NK-92 treated with Interleukin-12 subunit alpha and Interleukin-12 subunit beta, amount 100 ng/mL, for 24 hours (cell line): ENCODE measurements around the gene GJC2.

Source experiments
- DNase-seq: peaks from one replicate; lab custom pipeline; 2025; lab: John Stamatoyannopoulos, UW

The GJC2 gene

DNA sequence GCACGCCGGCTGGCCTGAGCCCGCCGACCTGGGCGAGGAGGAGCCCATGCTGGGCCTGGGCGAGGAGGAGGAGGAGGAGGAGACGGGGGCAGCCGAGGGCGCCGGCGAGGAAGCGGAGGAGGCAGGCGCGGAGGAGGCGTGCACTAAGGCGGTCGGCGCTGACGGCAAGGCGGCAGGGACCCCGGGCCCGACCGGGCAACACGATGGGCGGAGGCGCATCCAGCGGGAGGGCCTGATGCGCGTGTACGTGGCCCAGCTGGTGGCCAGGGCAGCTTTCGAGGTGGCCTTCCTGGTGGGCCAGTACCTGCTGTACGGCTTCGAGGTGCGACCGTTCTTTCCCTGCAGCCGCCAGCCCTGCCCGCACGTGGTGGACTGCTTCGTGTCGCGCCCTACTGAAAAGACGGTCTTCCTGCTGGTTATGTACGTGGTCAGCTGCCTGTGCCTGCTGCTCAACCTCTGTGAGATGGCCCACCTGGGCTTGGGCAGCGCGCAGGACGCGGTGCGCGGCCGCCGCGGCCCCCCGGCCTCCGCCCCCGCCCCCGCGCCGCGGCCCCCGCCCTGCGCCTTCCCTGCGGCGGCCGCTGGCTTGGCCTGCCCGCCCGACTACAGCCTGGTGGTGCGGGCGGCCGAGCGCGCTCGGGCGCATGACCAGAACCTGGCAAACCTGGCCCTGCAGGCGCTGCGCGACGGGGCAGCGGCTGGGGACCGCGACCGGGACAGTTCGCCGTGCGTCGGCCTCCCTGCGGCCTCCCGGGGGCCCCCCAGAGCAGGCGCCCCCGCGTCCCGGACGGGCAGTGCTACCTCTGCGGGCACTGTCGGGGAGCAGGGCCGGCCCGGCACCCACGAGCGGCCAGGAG is 8.6 kb downstream of the GJC2 start:
- DNase-seq = no peak

DNA sequence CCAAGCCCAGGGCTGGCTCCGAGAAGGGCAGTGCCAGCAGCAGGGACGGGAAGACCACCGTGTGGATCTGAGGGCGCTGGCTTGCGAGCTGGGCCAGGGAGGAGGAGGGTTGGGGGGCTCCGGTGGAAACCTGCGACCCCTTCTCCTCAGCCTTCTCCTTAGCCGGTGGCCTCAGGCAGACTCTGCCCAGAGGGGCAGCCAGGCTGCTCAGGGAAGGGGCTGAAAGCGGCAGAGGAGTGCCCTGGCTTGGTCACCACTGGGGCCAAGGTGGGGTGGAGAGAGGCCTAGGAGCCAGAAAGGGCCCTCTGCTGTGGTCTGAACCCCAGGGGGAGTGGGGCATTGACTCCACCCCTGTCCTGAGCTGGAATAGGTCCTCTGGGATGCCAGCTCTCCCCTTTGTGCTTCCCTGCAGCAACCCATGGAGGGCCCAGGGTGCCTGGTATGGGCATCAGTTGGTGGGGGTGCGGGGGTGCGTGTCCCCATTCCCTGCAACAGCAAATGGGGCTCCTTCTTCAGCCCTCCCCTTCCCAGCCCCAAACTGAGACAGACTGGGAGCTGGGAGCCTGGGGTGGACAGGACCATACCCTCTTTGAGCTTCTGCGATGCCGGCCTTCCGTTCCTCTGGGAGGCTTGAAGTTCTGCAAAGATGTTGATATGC is 9.4 kb downstream of the GJC2 start:
- DNase-seq = no peak

DNA sequence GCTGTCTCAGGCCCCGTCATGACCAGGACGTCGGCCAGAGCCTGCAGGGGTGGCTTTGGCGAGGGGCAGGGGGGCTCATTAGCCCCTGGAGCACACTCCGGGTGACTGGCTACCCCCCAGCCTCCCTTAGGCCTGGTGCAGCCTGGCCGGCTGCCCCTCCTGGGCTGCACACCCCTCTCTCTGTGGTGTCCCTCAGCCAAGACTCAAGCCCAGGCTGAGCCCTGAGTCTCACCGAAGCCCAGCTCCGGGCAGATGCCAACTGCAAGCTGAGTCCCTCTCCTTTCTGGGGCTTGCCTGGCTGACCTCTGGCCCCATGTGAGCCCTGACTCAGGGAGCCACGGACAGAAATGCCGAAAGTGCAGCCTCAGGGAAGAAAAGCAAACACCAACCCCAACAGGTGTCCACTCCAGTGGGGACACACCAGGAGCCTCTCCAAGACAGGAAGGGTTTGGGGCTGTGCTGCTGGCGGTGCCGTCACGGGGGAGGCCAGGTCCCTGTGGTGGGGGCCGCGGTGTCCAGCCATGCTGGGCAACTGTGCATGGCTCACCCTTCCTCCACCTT is 10.6 kb downstream of the GJC2 start:
- DNase-seq = no peak

DNA sequence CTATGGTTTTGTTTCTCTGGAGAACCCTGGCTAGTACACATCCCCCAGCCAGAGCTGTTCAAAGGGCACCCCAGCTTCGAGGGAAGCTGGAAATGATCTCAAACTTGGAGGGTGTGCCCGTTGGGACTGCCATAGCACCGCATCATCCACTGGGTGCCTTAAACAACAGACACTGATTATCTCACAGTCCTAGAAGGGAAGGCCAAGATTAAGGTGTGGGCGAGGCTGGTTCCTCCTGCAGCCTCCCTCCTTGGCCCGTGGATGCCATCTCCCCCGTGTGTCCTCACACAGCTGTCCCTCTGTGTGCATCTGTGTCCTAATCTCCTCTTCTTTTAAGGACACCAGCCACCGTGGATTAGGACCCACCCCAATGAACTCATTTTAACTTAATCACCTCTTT is 11.6 kb downstream of the GJC2 start:
- DNase-seq = no peak

DNA sequence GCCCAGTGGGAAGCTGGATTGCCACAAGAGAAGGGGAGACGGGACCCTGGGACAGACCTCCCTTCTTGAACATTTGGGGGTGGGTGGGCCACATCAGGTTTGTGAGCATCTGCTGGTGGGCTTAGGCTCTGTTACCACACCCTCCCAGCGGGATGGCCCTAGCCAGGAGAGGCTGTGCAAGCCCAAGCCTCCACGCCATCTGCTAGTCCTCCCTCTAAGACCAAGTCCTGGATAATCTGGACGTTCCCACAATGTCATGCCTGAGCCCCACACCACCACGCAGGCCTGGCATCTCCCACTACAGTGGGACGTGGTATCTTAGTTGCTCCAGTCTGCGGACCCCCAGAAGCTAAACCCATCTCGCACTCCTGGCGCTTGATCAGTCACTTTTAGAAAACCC is 12.1 kb downstream of the GJC2 start:
- no peak for DNase-seq

DNA sequence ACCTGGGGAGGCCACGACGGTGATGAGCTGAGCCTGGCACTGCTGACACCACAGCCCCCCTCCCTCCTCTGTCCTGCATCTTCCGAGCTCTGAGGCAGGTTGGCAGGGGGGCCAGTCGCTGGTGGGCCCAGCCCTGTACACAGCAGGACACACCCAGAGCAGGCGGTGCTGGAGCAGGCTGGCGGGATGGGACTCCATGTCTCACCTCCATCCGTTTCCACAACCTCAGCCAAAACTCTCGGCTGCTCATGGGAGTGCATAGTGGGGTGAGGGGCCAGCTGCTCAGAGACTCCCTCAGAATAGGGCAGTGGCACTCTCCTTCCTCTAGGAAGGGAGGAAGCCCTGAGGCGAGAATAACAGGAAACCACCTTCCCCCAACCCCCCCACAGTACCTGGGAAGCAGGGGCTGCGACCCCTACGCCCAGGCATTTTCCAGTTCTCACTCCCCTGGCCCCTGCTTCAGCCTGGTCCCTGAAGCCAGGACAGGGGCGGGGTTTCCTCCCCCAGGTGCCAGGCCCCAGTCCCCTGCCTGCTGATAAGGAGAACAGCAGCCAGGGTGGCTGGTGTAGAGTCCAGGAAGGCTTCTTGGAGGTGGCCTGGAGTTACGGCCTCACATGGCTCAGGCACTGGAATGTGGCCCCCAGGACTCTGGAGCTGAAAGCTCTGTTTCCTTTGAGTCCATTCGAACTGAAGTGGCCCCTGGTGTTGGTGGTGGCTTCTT is 12.7 kb downstream of the GJC2 start:
- DNase-seq = no peak

DNA sequence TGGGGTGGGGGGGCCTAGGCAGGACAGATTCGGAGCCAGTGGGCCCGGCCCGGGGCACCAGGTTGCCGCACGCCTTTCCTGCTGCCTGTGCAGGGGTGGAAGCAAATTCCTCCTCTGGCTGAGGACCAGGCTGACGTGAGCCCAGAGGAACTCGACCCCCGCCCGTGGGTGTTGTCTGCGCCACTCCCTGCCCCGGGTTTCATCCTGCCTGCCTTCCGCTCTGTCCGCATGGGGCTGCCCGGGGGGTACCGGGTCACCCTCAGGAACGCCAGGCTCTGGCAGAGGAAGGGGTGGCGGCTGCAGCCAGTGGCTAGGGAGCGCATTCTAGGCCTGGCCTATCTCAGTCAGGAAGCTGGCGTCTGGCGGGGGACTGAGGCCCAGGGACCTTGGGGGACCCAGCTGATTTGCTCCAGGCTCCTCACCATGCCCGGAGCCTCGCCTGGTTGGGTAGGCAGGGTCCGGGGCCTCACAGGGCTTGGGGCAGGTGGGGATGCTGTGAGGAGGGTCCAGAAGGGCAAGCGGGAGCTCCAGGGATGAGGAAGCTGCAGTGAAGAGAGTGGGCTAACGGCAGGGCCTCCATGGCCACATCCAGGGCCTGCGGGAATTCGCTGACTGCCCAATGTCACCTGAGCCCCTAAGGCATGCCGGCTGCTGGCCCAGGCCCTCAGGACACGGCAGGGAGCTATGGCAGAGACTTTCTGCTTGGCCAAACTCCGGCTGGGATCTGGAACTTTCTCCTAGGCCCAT is 13.4 kb downstream of the GJC2 start:
- DNase-seq = no peak

DNA sequence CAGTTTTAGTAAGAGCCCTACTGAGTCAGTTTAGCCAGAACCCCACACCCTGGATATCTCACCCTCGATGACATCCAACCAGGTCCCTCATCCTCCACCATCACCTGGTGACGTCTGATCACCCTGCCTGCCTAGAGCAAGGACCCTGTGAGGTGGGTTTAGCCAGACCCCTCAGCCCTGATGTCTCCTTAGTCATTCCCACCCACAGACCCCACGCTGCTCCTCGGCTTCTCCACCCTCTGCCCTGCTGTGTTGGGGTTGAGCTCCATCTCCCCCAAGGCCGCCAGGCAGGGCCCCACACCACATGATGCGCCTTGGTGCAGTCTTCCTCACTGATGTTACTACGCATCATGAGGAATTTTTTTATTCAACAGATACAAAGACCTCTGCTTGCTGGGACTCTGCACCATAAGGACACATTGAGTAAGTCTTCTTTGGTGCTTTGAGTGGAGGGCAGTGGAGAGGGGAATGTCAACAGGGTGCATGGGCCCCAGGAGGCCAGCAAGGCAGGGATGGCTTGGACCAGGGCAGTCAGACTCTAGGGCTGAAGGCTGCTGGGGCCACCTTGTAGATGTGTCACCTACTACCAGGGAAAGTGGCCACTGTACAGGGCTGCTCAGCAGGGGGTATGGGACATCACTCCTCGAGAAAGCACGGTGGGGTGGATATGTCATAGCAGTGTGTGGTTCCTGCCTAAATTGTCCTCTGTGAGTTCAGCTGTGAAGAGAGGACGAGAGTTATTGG is 14.2 kb downstream of the GJC2 start:
- no peak for DNase-seq

DNA sequence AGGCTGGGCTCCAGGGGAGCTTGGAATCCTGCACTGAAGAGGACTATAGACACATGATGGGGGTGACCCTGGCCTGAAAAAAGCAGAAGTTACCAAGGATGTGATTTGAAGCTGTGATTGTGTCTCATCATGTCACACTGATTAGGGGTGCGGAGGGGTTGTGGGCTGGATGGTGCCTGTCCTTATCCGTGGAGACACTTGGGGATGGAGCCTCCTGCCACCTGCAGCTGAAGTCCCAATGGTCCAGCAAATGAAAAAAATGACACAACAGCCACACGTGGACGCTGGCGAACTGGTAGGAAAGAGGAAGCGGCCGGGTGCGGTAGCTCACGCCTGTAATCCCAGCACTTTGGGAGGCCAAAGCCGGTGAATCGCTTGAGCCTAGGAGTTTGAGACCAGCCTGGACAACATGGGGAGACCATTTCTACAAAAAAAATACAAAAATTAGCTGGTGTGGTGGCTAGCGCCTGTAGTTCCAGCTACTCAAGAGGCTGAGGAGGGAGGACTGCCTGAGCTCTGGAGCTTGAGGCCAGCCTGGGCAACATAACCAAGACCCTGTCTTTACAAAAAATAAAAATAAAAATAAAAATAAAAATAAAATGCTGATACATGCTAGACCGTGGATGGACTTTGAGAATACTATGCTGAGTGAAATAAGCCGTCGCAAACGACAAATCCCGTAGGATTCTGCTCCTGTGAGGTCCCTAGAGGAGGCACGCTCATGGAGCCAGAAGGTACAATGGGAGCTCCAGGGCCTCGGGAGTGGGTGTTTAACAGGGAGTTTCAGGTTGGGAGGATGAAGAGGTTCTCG is 15.0 kb downstream of the GJC2 start:
- no peak for DNase-seq

DNA sequence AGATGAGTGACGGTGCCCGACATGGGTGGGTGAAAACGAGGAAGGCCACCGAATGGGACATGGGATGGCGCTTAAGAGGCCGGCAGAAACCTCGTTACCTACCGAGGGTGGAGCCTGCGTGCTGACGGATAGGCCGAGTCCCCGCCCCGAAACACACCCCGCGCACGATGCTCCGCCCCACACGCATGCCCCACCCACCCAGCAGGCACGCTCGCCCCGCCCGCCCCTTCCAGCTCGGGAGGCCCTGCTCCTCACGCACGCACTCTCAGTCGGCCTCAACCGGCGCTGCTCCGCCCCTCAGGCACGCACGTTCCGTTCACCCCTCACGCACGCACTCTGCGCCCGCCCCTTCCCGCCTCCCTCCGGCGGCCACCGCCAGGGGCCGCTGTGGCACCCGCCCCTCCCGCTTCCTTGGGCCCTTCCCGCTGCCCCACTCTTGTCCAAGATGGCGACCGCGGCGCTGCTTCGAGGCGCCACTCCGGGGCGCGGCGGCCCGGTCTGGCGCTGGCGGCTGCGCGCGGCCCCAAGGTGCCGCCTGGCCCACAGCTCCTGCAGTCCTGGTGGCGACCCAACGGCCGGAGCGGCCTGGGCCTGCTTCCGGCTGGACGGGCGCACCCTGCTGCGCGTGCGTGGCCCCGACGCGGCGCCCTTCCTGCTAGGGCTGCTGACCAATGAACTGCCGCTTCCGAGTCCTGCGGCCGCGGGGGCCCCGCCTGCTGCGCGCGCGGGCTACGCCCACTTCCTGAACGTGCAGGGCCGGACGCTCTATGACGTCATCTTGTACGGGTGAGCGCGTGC is 15.8 kb downstream of the GJC2 start, which contains the start of gene IBA57:
IBA57 (plus strand) TSS at position 433 of the 798 bp plus-strand sequence; CDS start at position 446, 13 bp downstream.
- peak; percentile 99 for DNase-seq

DNA sequence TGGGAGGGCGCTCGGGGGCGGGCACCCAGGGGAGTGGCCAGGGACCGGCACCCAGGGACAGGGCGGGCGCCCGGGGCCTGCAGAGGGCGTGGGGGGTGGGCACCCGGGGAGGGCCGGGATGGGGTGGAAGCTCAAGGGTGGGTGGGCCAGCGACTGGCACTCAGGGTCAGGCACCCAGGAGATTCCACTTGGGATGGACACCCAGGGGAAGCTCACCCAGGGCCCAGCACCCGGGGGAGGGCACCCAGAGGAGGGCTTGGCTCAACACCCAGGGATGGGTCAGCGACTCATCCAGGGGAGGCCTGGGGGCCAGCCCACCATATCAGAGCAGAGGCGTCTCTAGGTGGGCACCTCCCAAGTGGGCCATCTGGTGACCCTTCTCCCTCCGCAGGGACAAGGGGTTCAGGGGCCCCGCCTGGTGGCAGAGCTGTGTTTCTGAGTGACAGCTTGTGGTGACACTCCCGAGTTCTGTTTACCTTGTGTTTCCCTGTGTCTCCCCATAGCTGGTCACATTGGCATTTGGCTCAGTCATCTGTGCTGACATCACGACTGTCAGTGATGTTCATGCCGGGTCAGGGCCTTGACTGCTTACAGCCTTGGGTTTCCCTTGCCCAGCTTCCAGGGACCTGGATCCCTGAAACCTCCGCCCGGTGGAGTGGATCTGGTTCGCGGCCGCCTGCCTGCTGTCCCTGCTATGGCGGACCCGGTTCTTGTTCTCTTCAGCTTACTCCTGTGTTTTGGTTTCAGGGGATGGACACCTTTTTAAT is 16.6 kb downstream of the GJC2 start:
- peak; percentile 66 for DNase-seq

DNA sequence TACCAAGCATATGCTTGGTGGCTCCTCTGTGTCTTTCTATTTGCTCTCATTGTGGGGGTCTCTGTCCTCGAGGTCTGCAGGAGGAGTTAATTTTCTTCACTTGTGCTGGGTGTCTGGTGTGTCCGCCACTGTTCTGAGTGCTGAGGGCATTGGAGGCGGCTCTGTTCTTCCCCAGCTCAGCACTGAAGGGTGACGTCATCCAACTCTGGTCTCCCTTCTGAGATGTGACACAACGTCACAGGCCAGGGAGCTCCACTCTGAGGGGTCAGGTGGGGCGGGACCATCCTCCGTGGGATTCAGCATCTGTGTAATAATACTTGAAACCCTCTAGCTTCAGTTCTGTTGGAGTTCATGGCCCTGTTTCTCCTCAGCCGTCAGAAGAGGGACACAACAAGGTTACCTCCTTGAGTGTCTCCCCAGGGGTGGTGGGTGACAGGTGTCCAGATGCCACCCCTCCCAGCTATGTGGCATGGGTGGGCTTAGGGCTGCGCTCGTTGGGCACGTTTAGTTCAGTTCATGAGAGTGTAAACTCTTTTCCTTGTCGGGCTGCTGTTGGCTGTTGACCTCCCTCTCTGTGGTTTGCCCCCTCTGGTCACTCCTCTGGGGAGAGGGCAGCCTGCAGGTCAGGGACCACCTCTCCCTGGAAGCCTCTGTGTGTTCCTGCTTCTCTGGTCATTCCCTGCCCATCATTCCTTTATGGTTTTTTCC is 19.0 kb downstream of the GJC2 start:
- no peak for DNase-seq

DNA sequence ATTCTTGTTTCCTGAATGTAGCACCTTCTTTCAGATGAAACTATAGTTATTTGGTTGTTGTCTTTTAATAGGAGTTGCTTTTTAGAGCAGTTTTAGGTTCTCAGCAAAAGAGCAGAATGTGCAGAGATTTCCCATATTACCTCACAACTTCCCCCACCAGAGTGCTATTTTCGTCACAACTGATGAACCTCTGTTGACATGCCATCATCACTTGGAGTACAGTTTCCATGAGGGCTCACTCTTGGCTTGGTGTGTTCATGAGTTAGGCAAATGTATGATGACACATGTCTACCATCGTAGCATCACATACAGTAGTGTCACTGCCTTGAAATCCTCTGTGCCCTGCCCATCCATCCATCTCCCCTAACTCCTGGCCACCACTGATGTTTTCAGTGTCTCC is 19.6 kb downstream of the GJC2 start:
- DNase-seq = no peak

DNA sequence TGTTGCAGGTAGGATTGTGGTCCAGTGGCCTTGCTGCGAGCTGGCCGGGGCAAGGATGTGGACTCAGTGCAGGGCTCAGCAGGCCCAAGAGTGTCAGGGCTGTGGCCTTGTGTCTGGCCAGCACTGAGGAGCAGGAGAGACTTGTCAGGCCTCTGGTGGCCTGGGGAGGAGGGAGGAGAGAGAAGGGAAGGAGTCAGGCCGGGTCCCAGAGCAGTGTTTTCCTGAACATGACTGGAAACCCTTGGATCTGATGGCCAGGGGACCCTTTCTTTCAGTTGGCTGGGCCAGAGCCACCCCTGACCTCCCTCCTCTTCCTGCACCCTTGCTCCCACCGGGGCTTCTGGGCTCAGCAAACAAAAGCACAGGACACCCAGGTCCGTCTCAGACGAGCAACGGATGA is 20.9 kb downstream of the GJC2 start:
- no peak for DNase-seq

DNA sequence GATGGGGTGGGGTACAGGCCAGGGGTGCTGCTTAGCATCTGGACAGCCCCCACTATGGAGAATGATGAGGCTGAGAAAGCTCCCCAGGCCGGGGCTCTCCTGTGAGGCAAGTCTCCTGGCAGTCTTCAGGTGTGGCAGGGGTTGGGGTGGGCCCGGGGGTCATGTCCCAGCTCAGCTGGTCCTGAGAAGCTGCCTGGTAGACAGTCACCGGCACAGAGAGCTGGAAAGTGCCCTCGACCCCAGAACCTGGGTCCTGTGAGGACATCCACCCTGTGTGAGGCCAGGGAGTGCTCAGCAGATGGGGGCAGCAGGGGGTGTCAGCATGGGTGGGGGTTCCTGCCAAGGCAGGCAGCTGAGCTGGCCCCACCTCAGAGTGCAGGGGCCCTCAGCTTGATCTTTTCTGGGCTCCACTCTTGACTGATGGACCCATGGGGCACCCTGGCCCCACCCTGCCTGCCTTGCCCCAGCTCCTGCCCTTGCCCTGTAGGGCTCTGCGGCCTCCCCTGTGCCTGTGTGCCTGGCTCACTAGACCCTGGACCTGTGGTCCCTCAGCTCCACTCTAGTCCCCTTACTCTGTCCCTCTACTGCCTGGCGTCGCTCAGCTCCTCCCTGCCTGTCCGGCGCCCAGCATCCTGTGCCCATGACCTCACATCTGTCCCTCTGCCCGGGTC is 21.6 kb downstream of the GJC2 start:
- DNase-seq = no peak

DNA sequence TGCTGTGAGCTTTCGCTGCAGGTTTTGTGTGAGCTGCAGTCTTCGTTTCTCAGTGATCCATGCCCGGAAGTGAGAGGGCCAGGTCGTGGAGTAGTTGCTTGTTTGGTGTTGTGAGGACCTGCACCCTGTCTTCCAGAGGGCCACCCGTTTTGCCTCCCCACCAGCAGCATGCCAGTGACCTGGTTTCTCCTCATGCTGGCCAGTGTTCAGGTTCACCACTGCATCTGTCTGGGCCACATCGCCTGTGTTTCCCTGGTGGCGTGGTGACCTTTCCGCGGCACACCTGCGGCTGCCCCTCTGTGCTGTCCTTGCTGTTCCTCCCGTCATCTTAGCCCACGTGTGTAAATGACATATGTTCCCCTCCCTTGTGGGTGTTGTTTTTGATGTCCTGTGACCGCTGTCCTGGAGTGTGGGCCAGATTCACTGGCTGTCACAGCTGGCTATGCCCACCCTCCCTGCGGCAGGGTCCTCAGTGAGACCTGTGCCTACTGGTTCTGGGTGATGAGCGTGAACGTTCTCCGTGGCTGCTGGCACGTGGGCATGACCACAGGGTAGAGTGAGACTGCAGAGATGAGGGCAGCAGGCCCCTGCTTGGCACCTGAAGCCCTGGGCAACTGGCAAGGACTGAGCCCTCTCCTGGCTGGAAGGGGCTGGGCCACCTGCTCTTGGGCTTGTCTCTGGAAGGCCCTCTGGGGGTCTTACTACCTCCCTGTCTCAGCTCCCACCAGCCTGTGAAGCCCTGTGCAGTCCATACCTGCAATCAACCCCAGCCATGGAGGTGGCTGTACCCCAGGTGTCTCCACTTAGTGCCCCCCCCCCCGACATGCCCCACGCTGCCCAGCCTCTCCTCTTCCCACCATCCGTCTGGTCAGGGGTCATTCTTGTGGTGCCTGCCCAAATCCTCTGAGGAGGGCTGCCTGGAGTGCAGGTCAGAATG is 23.1 kb downstream of the GJC2 start:
- no peak for DNase-seq
